Hepatocyte (in vitro differentiated cells): Measurements from ENCODE around the gene HCST.

ENCODE experiments used
- EZH2 ChIP-seq: fragments of 200-600 bp; sonication (generic); IDR thresholded peaks from 2 replicates; pipeline ENCODE4 v1.6.1; 2016; ENCODE audit warnings: antibody characterized with exemption, mild to moderate bottlenecking, borderline replicate concordance
- EZH2phosphoT487 ChIP-seq: fragments of 200-600 bp; sonication (generic); IDR thresholded peaks from one replicate; pipeline ENCODE4 v1.6.1; 2018; ENCODE audit warnings: antibody characterized with exemption, mild to moderate bottlenecking, low read depth, moderate library complexity; ENCODE audit not compliant: unreplicated experiment, severe bottlenecking
- TF ChIP-seq, protein P1 (sequence below): fragments of 200-600 bp; sonication (generic); IDR thresholded peaks from 2 replicates; pipeline ENCODE4 v1.5.1; 2016; ENCODE audit warnings: antibody characterized with exemption, mild to moderate bottlenecking; ENCODE audit not compliant: poor library complexity

- TF ChIP-seq, protein P1, sequence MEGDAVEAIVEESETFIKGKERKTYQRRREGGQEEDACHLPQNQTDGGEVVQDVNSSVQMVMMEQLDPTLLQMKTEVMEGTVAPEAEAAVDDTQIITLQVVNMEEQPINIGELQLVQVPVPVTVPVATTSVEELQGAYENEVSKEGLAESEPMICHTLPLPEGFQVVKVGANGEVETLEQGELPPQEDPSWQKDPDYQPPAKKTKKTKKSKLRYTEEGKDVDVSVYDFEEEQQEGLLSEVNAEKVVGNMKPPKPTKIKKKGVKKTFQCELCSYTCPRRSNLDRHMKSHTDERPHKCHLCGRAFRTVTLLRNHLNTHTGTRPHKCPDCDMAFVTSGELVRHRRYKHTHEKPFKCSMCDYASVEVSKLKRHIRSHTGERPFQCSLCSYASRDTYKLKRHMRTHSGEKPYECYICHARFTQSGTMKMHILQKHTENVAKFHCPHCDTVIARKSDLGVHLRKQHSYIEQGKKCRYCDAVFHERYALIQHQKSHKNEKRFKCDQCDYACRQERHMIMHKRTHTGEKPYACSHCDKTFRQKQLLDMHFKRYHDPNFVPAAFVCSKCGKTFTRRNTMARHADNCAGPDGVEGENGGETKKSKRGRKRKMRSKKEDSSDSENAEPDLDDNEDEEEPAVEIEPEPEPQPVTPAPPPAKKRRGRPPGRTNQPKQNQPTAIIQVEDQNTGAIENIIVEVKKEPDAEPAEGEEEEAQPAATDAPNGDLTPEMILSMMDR, result no peak
- TF ChIP-seq EZH2phosphoT487 (no peak), EZH2 (no peak)
These were observed 12.1 kb upstream of the HCST start for GRCh38 chr19:35890113-35890650.
